ENCODE data around the gene ZCCHC7.

The ZCCHC7 gene

DNA sequence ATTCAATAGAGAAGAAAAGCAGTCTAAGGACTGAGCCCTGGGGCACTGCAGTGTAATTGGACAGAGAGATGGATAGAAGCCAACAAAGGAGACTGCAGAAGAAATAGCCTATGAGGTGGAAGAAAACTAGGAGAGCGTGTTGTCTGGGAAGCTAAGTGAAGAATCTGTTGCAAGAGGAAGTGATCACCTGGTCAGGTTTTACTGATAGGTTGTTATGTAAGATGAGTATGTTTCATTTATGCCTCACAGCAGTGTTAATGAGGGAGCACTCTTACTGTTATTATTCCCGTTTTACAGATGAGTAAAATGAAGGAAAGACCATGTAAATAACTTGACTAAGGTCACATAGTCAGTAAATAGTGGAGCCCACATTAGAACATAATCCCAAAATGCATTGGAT, 222.1 kb downstream of the ZCCHC7 start:
- no peak for DNase-seq

DNA sequence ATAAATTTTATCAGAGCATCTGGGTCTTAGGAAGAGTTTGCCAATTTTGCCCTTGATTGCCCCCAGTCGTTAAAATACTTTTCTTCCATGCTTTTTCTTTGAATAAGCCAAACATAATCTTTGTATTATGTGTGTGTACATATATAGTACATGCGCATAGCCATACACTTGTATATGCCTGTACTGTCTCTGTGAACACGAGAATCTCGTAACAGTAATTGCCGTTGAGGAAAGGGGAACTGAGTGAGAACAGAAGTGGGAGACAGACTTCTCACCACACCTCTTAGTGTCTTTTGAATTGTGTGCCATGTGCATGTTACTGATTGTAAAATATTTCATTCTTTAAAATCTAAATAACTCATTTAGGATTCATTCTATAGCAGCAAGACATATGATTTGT, 222.5 kb downstream of the ZCCHC7 start:
- no peak for DNase-seq

DNA sequence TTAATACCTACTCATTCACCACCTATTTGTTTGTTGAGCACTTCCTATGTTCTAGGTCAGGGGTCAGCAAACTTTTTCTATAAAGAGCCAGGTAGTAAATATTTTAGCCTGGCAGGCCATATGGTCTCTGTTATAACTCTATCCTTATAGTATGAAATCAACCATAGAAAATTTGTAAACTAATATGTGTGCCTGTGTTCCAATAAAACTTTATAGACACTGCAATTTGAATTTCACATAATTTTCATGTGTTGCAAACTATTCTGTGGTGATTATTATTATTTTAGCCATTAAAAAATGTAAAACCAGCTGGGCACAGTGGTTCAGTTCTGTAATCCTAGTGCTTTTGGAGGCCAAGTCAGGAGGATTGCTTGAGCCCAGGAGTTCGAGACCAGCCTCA, 223.3 kb downstream of the ZCCHC7 start:
- no peak for DNase-seq

DNA sequence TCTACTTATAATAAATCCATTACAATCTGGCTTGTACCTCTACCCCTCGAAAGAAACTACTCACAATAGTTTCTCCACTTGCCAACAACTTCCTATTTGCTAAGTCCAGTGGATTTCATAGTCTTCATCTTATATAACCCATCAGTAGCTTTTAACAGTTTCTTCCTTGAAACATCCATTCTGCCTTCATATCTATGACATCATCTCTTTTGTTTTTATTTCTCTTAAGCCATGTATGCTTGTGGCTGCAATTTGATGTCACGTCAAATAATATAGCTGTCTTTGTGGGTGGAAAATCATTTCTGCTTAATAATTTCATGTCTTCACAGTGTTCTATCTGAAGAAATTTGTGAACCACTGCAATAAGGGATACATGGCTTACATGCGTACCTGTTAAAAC, 224.7 kb downstream of the ZCCHC7 start:
- no peak for DNase-seq

DNA sequence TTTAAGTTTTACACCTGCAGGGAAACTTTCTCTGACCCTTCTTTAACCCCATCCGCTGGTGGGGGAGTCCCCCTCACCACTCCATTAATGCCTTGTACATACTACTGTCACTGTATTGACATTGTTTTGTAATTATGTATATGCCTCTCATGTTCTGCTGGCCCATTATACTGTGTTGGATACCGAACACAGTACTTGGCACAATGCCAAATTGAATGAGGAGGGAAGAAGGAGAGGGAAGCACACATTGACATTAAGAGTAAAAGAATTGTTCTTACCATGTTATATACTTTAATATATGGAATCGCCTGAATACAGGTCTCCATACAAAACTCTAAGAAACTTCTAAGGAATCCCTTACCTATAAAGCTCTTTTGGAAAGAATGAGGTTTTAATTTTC, 228.5 kb downstream of the ZCCHC7 start:
- no peak for DNase-seq

DNA sequence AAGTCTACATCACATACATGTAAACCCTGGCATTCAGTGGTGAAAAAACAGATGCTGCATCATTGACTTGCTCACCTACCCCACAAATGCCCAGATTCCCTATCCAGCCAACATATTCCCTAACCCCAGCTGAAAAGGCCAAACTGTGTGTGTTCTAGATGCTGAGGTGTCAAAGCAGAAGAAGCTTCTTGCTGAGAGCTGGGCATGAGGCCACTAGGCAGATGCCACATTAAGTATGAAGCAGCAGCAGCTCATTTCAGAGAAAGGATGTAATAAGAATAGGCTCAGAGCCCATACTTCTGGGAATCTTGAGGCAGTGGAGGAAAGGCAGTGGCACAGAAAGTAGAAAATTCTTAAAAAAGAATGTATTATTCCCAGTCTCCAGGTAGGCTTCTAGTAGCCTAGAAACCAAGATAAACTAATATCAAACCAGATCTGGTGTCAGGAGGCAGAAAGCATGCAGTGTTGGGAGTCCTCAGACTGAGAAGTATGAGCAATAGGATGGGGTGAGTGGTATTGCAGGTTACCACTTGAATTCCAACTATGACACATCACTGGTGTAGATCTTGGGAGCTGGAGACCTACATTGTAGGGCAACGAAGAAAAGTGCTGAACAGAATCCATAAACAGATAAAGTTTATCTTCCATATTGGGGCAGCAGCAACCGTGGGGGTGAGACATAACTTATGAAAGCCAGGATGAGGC, 230.3 kb downstream of the ZCCHC7 start:
- no peak for DNase-seq

DNA sequence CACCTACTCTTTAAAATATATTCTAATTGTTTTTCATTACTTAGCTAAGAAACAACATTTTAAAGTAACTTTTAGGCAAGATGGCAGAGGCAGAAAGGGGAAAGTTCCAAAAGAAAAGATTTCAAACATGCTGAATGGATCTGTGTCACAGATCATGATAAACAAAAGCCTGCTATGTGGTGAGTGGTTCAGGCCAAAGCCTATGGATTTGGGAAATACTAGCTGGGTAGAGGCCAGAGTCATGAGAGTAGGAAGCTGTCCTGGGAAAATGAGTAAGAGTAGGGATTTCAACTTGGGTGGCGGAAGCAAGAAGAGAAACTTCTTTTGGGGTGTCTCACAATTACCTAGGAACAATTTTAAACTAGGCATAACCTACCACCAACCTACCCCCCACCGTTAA, 233.4 kb downstream of the ZCCHC7 start:
- no peak for DNase-seq

DNA sequence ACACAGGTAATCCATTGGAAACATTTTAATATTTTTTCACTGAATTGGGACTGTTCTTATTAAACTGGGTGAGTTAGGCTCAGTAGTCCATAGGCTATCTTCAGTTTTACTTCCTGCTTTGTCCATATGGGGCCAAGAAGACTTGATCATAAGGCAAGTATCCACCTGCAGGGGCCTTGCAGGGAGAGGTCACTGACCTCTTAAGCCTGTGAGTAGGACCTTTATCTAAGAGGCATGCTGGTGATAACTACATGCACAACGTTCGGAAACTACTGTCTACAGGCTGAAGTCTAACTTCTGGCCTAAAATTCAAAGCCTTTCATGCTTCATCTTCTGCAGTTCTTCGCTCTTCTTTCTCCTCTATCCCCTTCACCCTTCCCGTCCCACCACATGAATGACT, 242.1 kb downstream of the ZCCHC7 start:
- DNase-seq = no peak

DNA sequence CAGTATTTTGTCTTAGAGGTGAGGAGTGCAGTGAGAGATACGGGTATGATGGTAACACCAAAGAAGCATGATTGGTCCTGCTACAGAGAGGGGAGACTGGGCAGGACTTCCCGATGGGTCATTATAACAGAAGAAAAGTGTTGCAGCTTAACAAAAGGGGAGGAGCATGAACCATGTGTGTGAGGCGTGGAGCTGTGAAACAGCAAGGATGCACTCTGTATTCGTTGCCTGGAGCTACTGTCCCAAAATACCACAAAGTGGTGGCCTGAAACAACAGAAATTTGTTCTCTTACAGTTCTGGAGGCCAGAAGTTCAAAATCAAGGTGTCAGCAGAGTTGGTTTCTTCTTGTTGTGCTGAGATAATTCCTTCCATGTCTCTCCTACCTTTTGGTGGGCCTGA, 242.8 kb downstream of the ZCCHC7 start:
- DNase-seq = no peak

DNA sequence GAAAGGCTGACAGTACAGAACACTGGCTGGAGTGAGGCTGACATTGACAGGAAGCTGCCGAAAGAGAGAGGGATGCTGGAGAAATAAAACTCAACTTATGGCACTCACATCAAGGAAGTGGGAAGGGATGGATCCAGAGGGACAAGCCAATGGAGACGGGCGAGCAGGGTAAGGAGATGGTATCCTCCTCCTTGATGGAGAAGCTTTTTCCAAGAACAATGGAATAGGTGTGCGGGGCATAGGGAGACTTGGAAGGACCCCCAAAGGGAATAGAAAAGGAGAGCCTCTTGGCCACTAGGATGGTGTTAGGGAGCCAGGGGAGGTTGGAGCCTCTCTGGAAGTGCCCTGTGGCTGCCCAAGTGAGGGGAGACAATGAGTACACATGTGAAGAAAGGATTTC, 243.8 kb downstream of the ZCCHC7 start:
- no peak for DNase-seq

DNA sequence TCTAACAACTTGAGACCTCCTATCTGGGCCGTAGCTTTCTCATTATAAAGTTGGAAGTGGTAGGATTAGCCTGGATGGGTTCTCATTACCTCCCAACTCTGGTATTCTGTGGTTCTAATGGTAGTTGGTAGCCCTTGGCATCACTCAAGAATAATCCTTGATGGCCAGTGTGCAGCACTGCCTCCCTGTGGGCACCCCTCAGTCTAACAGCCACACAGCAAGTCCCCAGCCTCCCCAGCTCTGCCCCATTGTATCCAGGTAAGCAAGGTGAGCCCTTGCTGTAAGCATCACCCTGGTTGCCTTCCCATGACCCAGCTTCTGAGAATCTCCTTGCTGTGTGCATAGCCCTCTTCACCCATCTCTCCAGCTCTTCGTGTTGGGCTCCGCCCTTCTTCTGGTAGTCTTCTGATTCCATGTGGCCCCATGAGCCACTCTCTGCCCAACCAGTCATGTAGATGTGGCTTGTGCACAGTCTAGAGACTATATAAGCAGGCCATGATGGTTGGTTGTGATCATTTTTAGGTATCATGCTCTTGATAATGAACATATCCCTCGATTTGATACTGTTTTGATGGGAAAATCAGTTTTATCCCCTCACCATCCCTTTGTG, 244.5 kb downstream of the ZCCHC7 start:
- no peak for DNase-seq

DNA sequence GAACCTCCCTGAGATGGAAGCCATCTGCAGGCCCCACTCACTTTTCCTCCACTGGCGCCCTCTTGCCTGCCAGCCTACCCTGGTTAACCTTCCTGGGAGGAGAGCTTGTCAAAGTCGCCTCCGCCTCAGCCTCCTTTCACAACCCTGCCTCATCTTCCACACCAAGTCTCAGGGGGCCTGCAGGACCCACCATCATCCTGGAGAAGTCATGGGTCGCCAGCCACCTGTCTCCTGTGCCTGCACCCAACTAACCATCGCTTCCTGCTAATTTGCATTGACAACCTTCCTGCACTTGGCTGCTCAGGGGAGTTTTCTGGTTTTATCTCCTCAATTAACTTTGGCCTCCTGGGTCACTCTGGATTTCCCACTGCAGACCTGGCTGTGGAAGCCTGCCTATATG, 249.3 kb downstream of the ZCCHC7 start:
- DNase-seq = no peak

DNA sequence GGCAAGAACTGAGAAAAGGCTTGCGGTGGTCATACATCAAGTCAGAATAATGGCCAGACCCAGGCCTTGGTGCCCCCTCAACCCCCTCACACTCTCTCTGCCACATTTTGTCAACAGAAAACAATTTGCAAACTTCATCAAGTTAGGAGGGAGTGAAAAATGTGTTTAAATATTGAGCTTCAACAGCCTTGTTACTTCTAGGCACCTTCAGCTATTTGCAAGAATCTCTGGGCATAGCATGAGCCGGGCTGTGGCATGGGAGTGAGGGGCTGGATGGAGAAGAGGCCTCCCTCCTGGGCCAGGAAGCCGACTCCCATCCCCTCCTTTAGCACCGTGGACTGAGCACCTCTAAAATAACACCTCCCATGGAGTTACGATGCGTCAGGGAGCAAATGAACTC, 249.9 kb downstream of the ZCCHC7 start:
- no peak for DNase-seq

DNA sequence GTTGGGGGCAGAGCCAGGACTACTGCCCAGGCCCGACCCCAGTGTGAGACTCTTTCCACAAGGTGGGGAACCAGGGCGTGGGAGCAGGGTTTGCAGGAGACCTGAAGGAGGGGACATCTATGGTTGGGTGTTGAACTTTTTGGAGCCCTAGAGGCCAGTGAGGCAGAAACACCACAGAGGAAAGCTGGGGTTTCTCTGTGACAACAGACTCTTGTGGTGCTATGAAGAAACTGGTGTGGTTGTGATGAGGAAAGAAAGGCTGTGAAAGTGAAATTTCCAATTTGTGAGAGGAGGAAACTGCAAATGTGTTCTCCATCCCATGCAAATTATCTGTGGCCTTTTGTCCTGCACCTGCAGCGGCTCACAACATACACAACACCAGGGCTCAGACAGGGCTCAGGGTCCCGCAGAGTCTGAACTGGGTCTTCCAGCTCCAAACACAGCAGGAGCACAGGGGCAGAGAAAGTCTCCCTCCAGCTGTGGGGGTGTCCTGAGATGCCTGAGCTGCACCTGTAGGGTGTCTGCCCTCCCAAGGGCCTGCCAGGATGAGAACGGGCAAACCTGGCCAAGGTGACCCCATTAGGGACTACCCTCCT, 250.7 kb downstream of the ZCCHC7 start:
- DNase-seq = no peak

DNA sequence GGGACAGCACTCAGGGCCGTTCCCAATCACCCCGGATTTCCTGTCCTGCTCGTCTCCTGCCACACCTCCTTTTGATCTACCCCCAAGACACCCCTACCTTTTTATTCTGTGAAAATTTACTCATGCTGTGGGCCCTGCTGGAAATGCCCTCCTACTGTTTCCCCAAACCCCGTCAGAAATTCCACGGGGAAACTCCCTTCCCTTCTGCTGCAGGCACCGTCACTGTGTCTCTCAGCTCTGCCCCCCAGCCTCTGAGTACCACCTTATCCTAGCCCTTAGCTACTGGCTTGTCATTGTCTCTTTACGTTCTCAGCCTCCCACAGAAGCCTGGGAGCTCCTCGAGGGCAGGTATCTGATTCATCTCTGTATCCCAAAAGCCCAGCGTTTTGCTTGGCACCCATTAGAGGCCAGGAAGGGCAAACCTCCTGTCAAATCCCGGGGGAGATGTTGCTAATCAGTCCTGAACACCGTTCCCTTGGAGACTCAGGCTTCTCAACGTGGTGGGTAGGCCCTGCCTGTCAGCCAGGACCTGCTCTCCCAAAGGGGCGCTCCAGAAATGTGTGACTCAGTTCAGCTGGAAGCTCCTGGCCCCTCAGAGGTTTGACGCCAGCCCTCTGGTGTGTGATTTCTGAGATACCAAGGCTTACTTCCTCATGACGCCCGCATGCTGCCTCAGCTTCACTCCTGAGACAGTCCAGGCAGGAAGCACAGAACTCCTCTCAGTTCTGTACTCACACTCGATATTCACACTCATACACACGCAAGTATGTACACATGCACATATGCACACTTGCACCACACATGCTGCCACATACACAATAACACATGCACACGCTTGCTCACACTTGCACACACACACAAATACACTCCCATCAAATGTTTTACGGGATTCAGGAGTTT, 251.4 kb downstream of the ZCCHC7 start:
- no peak for DNase-seq

DNA sequence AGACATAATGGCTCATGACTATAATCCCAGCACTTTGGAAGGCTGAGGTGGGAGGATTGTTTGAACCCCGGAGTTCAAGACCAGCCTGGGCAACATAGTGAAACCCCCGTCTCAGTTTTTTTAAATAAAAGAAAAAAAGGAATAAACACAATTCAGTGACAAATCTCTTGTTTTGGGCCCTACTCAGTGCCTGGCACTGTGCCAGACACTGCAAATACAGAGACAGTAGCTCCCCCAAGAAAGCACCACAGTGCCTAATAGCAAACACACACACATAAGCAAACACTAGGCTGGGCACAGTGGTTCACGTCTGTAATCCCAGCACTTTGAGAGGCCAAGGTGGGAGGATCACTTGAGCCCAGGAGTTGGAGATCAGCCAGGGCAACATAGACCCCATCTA, 252.5 kb downstream of the ZCCHC7 start:
- DNase-seq = no peak

DNA sequence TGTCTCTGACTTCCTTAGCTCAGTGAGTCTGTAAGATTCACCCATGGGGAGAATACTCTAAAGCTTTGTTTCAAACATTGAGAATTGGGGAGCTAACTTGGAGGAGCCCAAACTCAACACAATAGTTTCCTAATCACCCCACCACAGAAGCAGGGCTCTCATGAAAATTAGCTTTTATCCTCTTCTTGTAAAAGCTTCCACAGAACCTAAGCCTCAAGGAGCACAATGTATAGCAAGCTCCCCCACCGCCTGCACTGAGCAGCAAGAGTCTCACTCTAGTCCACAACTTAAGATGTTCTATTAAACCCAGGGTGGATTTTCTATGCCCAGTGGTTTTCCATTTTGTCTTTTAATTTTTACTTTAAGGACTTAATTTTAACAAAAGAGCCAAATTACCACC, 253.2 kb downstream of the ZCCHC7 start:
- no peak for DNase-seq

DNA sequence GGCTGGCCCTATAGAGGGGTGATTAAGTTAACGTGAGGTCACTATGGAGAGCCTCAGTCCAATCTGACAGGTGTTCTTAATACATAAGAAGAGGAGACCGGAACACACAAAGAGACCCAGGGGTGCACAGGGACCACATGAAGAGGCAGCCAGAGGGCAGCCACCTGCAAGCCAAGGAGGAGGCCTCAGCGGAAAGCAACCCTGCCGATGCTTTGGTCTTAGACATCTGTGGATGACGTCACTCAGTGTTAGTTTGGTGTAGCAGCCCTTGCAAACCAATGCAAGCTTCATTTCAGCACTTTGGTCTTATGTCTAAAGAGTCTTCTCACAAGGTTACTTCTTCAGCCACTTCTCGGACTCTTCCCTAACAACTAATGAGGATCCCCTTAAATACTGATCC, 254.5 kb downstream of the ZCCHC7 start:
- DNase-seq = no peak

DNA sequence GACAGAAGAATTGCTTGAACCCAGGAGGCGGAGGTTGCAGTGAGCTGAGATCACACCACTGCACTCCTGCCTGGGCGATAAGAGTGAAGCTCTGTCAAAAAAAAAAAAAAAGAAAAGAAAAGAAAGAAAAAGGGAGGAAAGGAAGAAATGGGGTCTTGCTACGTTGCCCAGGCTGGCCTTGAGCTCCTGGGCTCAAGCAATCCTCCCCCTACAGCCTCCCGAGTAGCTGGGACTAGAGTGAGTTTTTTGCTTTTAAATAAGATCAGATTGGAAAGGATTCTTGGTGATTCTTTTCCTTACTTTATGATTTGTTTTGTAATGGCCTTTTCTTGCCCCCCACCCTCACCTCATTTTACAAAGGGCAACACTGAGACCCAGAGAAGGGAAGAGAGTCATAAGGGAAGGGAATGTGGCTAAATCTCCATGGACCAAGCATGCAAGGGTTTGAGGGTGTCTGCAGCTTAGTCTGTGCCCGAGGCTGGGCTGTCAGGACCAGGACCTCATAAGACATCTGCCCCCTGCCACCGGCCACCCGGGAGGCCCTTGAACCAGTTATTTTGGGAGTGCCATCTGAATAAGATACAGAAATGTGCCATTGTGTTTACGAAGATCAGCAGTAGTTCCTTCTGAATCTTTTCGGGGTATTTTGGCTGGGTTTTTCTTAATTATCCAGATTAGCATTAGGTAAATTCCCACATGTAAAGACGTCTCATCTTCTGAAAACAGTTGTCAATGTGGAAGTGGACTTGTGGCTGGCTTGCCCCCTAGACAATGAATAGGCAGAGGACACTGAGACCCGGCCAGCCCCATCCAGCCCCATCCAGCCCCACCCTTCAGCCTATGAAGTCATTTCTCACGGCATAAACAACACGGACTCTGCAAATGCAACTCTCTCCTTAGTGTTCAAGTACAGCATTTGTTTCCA, 257.6 kb downstream of the ZCCHC7 start:
- no peak for DNase-seq

DNA sequence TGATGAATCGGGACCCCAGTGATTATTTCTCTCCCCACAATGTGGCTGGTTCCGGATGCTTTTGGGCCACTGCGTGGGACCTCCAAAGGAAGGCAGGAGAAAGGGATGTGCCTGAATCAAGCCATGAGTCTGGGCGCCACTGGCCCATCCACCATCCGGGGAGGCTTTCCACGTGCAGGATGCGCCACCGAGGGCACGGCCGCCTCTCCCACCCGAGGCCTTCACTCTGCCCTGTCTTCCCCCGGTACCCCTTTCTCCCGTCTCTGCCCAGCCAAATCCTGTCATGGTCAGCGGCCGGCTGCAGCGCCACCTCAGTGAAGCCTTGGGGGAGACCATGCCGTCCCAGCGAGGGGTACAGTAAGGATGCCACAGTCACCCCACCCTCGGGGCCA, 258.2 kb downstream of the ZCCHC7 start:
- no peak for DNase-seq

DNA sequence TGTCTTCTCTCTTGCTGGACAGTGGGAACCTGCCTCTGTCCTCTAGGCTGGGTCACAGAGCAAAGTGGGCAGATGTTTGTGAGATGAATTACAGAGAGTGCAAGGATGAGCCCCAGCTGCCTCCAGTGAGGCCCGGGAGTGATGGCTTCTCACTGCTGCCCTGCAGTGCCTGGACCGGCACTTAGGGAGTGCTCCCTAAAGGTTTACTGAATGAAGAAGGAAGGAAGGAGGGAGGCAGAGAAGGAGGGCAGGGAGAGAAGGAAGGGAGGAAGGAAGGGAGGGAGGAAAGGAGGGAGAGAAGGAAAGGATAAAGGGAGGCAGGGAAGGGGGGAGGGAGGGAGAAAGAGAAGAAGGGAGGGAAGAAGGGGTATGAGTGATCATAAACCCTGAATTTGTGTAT, 259.5 kb downstream of the ZCCHC7 start:
- DNase-seq = no peak

DNA sequence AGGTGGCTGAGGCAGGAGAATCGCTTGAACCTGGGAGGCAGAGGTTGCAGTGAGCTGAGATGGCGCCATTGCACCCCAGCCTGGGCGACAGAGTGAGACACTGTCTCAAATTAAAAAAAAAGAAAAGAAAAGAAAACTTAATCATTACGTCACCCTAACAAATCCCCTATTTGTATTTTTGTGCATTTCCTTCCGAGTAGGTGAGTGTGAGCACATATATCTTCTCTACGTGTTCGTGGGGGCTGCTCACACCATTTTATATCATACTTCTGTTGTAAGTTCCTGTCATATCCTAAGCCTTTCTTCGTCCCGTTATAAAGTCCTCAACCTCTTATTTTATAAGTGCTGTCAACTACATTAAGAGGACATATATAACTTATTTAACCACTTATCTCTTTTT, 260.2 kb downstream of the ZCCHC7 start:
- DNase-seq = no peak

Measured in hippocampal formation (tissue), 2 donors.